HepG2 (cell line): ENCODE data around the gene USP2. TPM values are rescaled to one million over a fixed set of nuclear protein-coding genes. Genes with fewer than 3 reads are reported as not detected.
A peak's percentile ranks its signal among the peaks of the same experiment; 100 is the strongest.

Experiments
- ARNT ChIP-seq: fragments of 450-650 bp; IDR thresholded peaks from 2 replicates; pipeline ENCODE4 v1.6.1; 2017
- JDP2 ChIP-seq: sonication (generic); formaldehyde crosslinking; IDR thresholded peaks from 2 replicates; pipeline ENCODE4 v1.8.1; 2022; ENCODE audit warnings: missing genetic modification reagents, borderline replicate concordance
- JUNB ChIP-seq: sonication (generic); formaldehyde crosslinking; IDR thresholded peaks from 2 replicates; pipeline ENCODE4 v1.8.0; 2022; ENCODE audit warnings: missing genetic modification reagents, mild to moderate bottlenecking, borderline replicate concordance
- MTF1 ChIP-seq: sonication (generic); formaldehyde crosslinking; IDR thresholded peaks from 2 replicates; pipeline ENCODE4 v1.5.0; 2020; ENCODE audit warnings: missing genetic modification reagents
- RAD51 ChIP-seq: fragments of 450-650 bp; IDR thresholded peaks from 2 replicates; pipeline ENCODE4 v1.6.1; 2016; ENCODE audit warnings: borderline replicate concordance
- RELA ChIP-seq: sonication (generic); formaldehyde crosslinking; IDR thresholded peaks from 2 replicates; pipeline ENCODE4 v1.4.0; 2020; ENCODE audit warnings: missing genetic modification reagents
- RXRA ChIP-seq: sonication (generic); formaldehyde crosslinking; IDR thresholded peaks from 2 replicates; pipeline ENCODE4 v1.5.1; 2020; ENCODE audit warnings: missing genetic modification reagents
- SCMH1 ChIP-seq: sonication (generic); formaldehyde crosslinking; IDR thresholded peaks from 2 replicates; pipeline ENCODE4 v1.9.0; 2021; ENCODE audit warnings: missing genetic modification reagents, mild to moderate bottlenecking, borderline replicate concordance
- ZNF143 ChIP-seq: sonication (generic); formaldehyde crosslinking; IDR thresholded peaks from 2 replicates; pipeline ENCODE4 v1.4.0; 2020; ENCODE audit warnings: missing genetic modification reagents
- ZNF547 ChIP-seq: sonication (generic); formaldehyde crosslinking; IDR thresholded peaks from 2 replicates; pipeline ENCODE4 v1.5.1; 2020; ENCODE audit warnings: mild to moderate bottlenecking, missing genetic modification reagents
- ZNF660 ChIP-seq: sonication (generic); formaldehyde crosslinking; IDR thresholded peaks from 2 replicates; pipeline ENCODE4 v1.5.1; 2020; ENCODE audit warnings: mild to moderate bottlenecking, low read depth, missing genetic modification reagents, borderline replicate concordance
- ZSCAN12 ChIP-seq: sonication (generic); formaldehyde crosslinking; IDR thresholded peaks from 2 replicates; pipeline ENCODE4 v1.9.0; 2021; ENCODE audit warnings: mild to moderate bottlenecking, missing genetic modification reagents
- ZSCAN20 ChIP-seq: sonication (generic); formaldehyde crosslinking; IDR thresholded peaks from 2 replicates; pipeline ENCODE4 v1.4.0; 2020; ENCODE audit warnings: missing genetic modification reagents, mild to moderate bottlenecking, borderline replicate concordance
- polyA plus RNA-seq, 8 experiments: library from polyadenylated mRNA; depleted of rRNA in 3 of 8; stranded (reverse) in 7 of 8; unstranded in 1 of 8; fragments of >200 nt; fragmentation: Illumina TruSeq in 4 of 8; extraction: Trizol in 4 of 8; gene quantifications; 2 replicates each; pipeline versions ENCODE4 v1.2.1 to v1.2.3, GENCODE V29; 2011 to 2016; ENCODE audit warnings: low read depth in 4 of 8, missing spikeins in 1 of 8, mixed read lengths in 1 of 8; ENCODE audit not compliant: insufficient read depth in 1 of 8
- total RNA-seq, 5 experiments: library from RNA; depleted of rRNA; stranded (reverse); fragments of >200 nt; fragmentation: Illumina TruSeq; extraction: Trizol; gene quantifications; 2 replicates each; pipeline ENCODE4 v1.2.3, GENCODE V29; 2016; ENCODE audit warnings: low read depth in 1 of 5
- TF ChIP-seq, protein P1 (sequence below): sonication (generic); formaldehyde crosslinking; IDR thresholded peaks from 2 replicates; pipeline ENCODE4 v1.4.0; 2020; ENCODE audit warnings: low read depth, mild to moderate bottlenecking, missing genetic modification reagents
- TF ChIP-seq, protein P2 (sequence below): sonication (generic); formaldehyde crosslinking; IDR thresholded peaks from 2 replicates; pipeline ENCODE4 v1.5.1; 2020; ENCODE audit warnings: mild to moderate bottlenecking, missing genetic modification reagents
- TF ChIP-seq, protein P3 (sequence below): sonication (generic); formaldehyde crosslinking; IDR thresholded peaks from 2 replicates; pipeline ENCODE4 v1.4.0; 2020; ENCODE audit warnings: mild to moderate bottlenecking, missing genetic modification reagents
- TF ChIP-seq, protein P4 (sequence below): sonication (generic); formaldehyde crosslinking; IDR thresholded peaks from 2 replicates; pipeline ENCODE4 v1.8.0; 2022; ENCODE audit warnings: missing genetic modification reagents, mild to moderate bottlenecking, inconsistent platforms, borderline replicate concordance
- TF ChIP-seq, protein P5 (sequence below): IDR thresholded peaks from 2 replicates; pipeline ENCODE4 v1.6.1; 2016; ENCODE audit warnings: missing biosample characterization, missing genetic modification reagents, low read depth
- TF ChIP-seq, protein P6 (sequence below): sonication (generic); formaldehyde crosslinking; IDR thresholded peaks from 2 replicates; pipeline ENCODE4 v1.4.0; 2020; ENCODE audit warnings: missing genetic modification reagents

Gene USP2
- total and polyA plus RNA-seq, 2 of the 13 experiments (the other 11 are each of a cell fraction or from before 2014, with no cell fraction given), result 2.5 to 6.0 TPM

DNA sequence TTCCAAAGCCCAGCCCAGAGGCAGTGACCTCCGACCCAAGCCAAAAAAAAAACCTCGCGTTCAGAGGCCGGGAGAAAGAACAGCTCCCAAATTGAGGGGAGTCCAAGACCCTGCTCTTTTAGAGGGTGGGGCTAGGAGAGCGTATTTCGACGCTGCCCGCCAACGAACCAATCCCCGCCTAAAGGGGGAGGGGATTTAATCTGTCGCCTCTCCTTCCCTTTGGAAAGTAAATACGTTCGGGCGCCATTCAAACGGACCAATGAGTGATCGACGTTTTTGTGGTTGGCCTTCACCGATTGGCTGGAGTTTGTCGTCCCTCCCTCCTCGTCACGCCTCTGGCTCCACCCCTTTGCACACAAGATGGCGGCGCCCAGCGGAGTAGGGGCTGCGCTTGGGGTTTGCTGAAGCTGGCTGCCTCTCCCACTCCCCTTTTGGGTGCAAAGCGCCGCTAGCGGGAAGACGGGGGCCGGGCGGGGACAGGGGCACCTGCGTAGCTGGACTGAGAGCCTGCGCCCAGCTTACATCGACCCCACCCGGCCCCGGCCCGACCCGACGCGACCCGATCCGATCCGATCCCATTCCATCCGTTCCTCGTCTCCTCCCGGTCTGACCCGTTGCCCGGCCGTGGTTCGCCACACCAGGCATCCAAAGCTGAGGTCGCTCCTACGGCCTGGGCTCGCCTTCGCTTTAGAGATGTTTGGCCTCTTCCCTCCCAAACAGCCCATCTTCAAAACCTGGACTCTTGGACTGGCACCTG, 47.1 kb downstream of the USP2 start, which contains the start of gene RNF26 (continued):
- TF ChIP-seq, protein P1, sequence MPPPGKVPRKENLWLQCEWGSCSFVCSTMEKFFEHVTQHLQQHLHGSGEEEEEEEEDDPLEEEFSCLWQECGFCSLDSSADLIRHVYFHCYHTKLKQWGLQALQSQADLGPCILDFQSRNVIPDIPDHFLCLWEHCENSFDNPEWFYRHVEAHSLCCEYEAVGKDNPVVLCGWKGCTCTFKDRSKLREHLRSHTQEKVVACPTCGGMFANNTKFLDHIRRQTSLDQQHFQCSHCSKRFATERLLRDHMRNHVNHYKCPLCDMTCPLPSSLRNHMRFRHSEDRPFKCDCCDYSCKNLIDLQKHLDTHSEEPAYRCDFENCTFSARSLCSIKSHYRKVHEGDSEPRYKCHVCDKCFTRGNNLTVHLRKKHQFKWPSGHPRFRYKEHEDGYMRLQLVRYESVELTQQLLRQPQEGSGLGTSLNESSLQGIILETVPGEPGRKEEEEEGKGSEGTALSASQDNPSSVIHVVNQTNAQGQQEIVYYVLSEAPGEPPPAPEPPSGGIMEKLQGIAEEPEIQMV (CRISPR knock-in tag), result no peak
- TF ChIP-seq RXRA (CRISPR knock-in tag), result peak; percentile 51; the same call in 1 of the 2 replicates
- TF ChIP-seq JUNB (CRISPR knock-in tag), result no peak
- TF ChIP-seq, protein P2, sequence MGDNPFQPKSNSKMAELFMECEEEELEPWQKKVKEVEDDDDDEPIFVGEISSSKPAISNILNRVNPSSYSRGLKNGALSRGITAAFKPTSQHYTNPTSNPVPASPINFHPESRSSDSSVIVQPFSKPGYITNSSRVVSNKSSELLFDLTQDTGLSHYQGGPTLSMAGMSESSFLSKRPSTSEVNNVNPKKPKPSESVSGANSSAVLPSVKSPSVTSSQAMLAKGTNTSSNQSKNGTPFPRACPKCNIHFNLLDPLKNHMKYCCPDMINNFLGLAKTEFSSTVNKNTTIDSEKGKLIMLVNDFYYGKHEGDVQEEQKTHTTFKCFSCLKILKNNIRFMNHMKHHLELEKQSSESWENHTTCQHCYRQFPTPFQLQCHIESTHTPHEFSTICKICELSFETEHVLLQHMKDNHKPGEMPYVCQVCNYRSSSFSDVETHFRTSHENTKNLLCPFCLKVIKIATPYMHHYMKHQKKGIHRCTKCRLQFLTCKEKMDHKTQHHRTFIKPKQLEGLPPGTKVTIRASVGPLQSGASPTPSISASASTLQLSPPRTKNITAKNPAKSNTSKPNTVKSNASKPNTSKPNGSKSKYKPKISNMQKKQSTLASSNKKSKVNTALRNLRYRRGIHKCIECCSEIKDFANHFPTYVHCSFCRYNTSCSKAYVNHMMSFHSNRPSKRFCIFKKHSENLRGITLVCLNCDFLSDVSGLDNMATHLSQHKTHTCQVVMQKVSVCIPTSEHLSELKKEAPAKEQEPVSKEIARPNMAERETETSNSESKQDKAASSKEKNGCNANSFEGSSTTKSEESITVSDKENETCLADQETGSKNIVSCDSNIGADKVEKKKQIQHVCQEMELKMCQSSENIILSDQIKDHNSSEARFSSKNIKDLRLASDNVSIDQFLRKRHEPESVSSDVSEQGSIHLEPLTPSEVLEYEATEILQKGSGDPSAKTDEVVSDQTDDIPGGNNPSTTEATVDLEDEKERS (CRISPR knock-in tag), result no peak
- TF ChIP-seq, protein P3, sequence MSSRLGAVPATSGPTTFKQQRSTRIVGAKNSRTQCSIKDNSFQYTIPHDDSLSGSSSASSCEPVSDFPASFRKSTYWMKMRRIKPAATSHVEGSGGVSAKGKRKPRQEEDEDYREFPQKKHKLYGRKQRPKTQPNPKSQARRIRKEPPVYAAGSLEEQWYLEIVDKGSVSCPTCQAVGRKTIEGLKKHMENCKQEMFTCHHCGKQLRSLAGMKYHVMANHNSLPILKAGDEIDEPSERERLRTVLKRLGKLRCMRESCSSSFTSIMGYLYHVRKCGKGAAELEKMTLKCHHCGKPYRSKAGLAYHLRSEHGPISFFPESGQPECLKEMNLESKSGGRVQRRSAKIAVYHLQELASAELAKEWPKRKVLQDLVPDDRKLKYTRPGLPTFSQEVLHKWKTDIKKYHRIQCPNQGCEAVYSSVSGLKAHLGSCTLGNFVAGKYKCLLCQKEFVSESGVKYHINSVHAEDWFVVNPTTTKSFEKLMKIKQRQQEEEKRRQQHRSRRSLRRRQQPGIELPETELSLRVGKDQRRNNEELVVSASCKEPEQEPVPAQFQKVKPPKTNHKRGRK, result no peak
- no peak for TF ChIP-seq ZNF547 (CRISPR knock-in tag)
- TF ChIP-seq, protein P4, sequence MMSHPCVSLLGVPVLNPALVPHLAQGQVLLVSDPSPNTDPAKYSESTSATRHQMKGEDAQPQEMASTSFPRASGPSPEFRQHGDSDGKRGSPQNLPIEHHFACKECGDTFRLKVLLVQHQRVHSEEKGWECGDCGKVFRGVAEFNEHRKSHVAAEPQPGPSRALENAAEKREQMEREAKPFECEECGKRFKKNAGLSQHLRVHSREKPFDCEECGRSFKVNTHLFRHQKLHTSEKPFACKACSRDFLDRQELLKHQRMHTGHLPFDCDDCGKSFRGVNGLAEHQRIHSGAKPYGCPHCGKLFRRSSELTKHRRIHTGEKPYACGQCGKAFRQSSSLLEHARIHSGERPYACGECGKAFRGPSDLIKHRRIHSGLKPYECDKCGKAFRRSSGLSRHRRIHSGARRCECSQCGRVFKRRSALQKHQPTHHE (CRISPR knock-in tag), result no peak
- no peak for TF ChIP-seq ZSCAN12 (CRISPR knock-in tag)
- TF ChIP-seq JDP2 (CRISPR knock-in tag), result no peak
- TF ChIP-seq SCMH1, result no peak
- TF ChIP-seq ZNF143 (CRISPR knock-in tag), result no peak
- TF ChIP-seq MTF1, result no peak
- TF ChIP-seq, protein P5, sequence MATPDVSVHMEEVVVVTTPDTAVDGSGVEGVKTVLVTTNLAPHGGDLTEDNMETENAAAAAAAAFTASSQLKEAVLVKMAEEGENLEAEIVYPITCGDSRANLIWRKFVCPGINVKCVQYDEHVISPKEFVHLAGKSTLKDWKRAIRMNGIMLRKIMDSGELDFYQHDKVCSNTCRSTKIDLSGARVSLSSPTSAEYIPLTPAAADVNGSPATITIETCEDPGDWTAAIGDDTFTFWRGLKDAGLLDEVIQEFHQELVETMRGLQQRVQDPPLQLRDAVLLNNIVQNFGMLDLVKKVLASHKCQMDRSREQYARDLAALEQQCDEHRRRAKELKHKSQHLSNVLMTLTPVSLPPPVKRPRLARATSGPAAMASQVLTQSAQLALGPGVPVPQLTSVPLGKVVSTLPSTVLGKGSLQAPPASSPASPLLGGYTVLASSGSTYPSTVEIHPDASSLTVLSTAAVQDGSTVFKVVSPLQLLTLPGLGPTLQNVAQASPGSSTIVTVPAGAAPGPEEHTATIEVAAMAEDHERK (CRISPR knock-in tag), result no peak
- TF ChIP-seq, protein P6, sequence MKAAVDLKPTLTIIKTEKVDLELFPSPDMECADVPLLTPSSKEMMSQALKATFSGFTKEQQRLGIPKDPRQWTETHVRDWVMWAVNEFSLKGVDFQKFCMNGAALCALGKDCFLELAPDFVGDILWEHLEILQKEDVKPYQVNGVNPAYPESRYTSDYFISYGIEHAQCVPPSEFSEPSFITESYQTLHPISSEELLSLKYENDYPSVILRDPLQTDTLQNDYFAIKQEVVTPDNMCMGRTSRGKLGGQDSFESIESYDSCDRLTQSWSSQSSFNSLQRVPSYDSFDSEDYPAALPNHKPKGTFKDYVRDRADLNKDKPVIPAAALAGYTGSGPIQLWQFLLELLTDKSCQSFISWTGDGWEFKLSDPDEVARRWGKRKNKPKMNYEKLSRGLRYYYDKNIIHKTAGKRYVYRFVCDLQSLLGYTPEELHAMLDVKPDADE (CRISPR knock-in tag), result no peak
- no peak for TF ChIP-seq RELA (CRISPR knock-in tag)
- no peak for TF ChIP-seq RAD51
- no peak for TF ChIP-seq ZNF660 (CRISPR knock-in tag)
- TF ChIP-seq ARNT, result no peak
- 0 out of 2 replicates have a peak, but pooled peaks have one; percentile 78 for TF ChIP-seq ZSCAN20 (CRISPR knock-in tag)
